Measurements from ENCODE around the gene MAPKAPK2.

The MAPKAPK2 gene

DNA sequence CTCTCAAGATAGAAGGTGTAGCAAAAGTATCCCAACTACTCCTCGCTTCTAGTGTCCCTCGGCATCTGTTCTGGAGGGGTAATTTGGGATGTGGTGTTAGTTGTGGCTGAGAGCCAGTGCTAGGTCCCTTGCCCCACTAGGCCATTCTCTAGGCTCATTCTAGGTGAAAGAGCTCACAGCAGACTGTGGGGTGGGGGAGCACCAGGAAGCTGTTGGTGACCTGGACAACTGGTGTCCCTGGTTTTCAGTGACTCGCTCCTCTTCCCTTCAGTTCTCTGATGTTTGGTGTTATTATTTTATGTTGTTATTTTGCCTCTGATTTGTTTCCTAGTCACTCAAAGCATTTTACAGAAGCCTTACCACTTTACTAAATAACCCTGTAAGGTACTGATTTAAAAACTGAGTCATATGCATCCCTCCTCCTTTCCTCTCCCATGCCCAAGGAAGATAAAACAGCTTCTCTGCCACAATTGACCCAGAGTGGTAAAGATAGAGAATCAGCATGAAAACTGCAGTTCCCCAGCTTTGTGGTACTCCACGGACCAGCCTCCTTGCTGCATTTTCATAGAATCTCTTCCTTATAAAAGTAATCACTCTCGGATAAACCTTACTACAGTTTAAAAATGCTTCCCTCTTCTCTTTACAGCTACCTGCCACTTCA is 35.3 kb upstream of the MAPKAPK2 start:
- Histone ChIP-seq H3K9me3 (ENCODE audit: control insufficient read depth, low read length) (no peaks in the 10 kb centered on the region), H2AFZ (no peak overlapping the region), H3K4me2 (ENCODE audit: low read length) (no peak overlapping the region), H3K27ac (no peak overlapping the region), H3K27me3 (ENCODE audit: control insufficient read depth, insufficient read depth, low read length) (no peaks in the 10 kb centered on the region), H3K9ac (no peak overlapping the region), H3K4me1 (no peaks in the 10 kb centered on the region), H3K79me2 (no peaks in the 10 kb centered on the region), H3K4me3 (ENCODE audit: low read depth, low read length) (no peak overlapping the region), H3K36me3 (ENCODE audit: control insufficient read depth, insufficient read depth, low read length) (no peaks in the 10 kb centered on the region)
- TF ChIP-seq, protein P1, sequence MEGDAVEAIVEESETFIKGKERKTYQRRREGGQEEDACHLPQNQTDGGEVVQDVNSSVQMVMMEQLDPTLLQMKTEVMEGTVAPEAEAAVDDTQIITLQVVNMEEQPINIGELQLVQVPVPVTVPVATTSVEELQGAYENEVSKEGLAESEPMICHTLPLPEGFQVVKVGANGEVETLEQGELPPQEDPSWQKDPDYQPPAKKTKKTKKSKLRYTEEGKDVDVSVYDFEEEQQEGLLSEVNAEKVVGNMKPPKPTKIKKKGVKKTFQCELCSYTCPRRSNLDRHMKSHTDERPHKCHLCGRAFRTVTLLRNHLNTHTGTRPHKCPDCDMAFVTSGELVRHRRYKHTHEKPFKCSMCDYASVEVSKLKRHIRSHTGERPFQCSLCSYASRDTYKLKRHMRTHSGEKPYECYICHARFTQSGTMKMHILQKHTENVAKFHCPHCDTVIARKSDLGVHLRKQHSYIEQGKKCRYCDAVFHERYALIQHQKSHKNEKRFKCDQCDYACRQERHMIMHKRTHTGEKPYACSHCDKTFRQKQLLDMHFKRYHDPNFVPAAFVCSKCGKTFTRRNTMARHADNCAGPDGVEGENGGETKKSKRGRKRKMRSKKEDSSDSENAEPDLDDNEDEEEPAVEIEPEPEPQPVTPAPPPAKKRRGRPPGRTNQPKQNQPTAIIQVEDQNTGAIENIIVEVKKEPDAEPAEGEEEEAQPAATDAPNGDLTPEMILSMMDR (IDR thresholded peaks at IDR 0.05) = no peak

DNA sequence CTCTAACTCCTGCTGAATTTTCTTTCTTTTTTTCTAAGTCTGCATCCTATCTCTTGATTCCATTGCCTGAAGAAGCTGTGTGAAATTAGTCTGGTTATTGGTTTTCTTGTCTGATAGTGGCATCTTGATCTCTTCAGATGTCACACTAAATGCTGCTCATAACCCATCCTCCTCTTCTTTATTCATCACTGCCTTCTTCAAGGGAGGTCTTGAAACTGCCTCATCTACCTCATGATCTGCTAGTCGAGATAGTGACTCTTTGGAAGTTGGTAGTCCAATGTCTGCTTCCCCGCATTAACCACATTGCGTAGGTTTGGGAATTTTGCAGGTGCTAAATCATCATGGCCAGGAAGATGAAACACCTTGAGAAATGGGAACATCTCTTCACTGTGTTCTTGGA is 33.7 kb upstream of the MAPKAPK2 start:
- Histone ChIP-seq H3K4me2 (ENCODE audit: low read length) (no peak overlapping the region), H3K27ac (no peak overlapping the region), H3K36me3 (ENCODE audit: control insufficient read depth, insufficient read depth, low read length) (no peaks in the 10 kb centered on the region), H3K9me3 (ENCODE audit: control insufficient read depth, low read length) (no peaks in the 10 kb centered on the region), H3K27me3 (ENCODE audit: control insufficient read depth, insufficient read depth, low read length) (no peaks in the 10 kb centered on the region), H2AFZ (no peak overlapping the region), H3K4me1 (no peaks in the 10 kb centered on the region), H3K9ac (no peak overlapping the region), H3K4me3 (ENCODE audit: low read depth, low read length) (no peak overlapping the region), H3K79me2 (no peaks in the 10 kb centered on the region)
- TF ChIP-seq, protein P1 (IDR thresholded peaks at IDR 0.05) = no peak

DNA sequence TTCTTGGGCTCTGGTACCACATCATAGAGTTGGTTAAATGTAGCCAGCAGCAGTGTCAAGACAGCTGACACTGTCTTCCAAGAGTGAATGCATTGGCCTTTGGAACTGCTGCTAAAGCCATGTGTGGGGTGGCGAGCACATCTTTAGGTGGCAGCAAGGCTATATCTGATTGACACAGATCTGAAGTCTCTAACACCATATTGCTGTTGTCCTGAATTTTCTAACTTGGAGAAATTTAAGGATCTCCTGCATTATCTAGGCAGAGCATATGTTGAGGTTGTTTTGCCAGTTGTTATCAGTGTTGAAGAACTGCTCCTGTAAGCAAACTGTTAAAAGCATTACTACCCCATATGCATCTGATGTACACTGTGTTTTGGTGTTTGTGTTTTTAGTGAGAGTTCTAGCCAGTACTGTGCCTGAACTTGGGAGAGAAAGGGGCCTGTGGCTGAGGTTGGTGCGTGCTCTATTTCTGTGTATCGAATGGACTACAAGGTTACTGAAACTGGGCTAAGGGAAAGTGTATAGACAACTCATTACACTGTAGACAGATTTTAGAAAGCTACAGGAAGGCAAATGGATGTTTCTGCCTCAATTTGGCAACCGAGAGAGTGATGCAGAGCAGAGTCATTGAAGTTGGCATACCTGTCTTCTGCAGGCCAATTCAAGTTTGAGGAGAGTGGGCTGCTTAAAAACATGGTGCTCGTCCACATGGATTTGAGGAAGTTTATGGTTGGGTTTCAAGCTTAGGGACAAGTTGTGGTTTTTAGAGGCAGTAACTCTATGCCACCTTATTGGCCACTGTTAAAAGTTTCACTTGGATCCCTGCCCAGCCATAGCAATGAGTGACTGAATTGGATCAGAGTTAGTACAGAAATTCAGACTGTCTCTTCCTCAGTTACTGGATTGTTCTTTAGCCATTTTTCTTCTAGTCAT is 32.5 kb upstream of the MAPKAPK2 start:
- Histone ChIP-seq H3K36me3 (ENCODE audit: control insufficient read depth, insufficient read depth, low read length) (no peaks in the 10 kb centered on the region), H3K4me1 (no peaks in the 10 kb centered on the region), H2AFZ (no peak overlapping the region), H3K4me3 (ENCODE audit: low read depth, low read length) (no peak overlapping the region), H3K4me2 (ENCODE audit: low read length) (no peak overlapping the region), H3K27me3 (ENCODE audit: control insufficient read depth, insufficient read depth, low read length) (no peaks in the 10 kb centered on the region), H3K9ac (no peak overlapping the region), H3K27ac (no peak overlapping the region), H3K79me2 (no peaks in the 10 kb centered on the region), H3K9me3 (ENCODE audit: control insufficient read depth, low read length) (no peaks in the 10 kb centered on the region)
- TF ChIP-seq, protein P1 (IDR thresholded peaks at IDR 0.05) = no peak

DNA sequence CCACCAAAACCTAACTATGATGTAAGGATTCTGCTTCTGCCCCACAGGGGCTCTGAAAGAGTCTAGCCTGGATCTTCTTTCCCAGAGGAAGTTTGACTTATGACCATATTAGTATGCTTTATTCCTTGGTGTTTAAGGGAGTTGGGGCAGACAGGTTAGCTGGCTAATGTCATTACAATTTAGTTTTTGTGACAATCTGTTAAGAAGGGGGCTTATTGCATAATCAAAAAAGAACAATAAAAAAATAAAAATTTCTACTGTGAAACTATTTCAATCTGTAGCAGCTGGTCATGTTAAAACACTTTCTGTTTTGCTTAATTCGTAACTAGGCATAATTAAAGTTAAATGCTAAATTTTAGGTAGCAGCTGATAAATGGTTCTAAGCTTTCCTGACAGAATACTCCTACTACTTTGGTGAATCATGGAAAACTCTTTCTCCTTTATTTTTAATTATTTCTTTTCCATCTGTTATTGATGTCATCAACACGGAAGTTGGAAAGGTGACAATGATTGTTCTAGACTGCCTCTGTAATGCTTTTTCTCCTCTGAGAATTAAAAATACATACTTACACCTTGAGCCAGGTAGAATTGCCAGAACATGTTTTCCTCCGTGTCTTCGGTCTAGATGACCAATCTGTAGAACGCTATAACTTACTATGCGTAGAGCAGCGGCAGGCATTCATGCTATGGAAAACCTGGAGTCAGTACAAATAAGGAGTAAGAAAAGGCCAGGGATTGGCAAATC is 30.8 kb upstream of the MAPKAPK2 start:
- Histone ChIP-seq H3K4me3 (ENCODE audit: low read depth, low read length) (no peak overlapping the region), H3K4me1 (no peaks in the 10 kb centered on the region), H3K4me2 (ENCODE audit: low read length) (no peak overlapping the region), H3K9ac (no peak overlapping the region), H3K27ac (no peak overlapping the region), H3K79me2 (no peaks in the 10 kb centered on the region), H3K27me3 (ENCODE audit: control insufficient read depth, insufficient read depth, low read length) (no peaks in the 10 kb centered on the region), H3K9me3 (ENCODE audit: control insufficient read depth, low read length) (no peaks in the 10 kb centered on the region), H2AFZ (no peak overlapping the region), H3K36me3 (ENCODE audit: control insufficient read depth, insufficient read depth, low read length) (no peaks in the 10 kb centered on the region)
- TF ChIP-seq, protein P1 (IDR thresholded peaks at IDR 0.05) = no peak
